ENCODE results near the gene ARMC3. TPM values are rescaled to one million over a fixed set of nuclear protein-coding genes. Genes with fewer than 3 reads are reported as not detected.
A peak's percentile ranks its signal among the peaks of the same experiment; 100 is the strongest.

Gene ARMC3
- total and polyA plus RNA-seq, 2 experiments from 2014 or later = 0.24 TPM; not detected in 1

DNA sequence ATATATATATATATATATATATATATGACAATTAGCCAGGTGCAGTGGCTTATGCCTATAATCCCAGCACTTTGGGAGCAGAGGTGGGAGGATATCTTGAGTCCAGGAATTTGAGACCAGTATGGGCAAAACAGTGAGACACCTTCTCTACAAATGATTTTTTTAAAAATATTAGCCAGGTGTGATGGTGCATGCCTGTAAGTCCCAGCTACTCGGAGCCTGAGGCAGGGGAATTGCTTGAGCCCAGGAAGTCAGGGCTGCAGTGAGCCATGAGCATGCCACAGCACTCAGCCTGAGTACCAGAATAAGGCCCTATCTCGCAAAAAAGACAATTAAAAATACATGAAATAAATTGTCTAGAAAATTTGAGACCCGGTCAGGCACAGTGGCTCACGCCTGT, 120.3 kb downstream of the ARMC3 start (continued):
- TF ChIP-seq, protein P1, sequence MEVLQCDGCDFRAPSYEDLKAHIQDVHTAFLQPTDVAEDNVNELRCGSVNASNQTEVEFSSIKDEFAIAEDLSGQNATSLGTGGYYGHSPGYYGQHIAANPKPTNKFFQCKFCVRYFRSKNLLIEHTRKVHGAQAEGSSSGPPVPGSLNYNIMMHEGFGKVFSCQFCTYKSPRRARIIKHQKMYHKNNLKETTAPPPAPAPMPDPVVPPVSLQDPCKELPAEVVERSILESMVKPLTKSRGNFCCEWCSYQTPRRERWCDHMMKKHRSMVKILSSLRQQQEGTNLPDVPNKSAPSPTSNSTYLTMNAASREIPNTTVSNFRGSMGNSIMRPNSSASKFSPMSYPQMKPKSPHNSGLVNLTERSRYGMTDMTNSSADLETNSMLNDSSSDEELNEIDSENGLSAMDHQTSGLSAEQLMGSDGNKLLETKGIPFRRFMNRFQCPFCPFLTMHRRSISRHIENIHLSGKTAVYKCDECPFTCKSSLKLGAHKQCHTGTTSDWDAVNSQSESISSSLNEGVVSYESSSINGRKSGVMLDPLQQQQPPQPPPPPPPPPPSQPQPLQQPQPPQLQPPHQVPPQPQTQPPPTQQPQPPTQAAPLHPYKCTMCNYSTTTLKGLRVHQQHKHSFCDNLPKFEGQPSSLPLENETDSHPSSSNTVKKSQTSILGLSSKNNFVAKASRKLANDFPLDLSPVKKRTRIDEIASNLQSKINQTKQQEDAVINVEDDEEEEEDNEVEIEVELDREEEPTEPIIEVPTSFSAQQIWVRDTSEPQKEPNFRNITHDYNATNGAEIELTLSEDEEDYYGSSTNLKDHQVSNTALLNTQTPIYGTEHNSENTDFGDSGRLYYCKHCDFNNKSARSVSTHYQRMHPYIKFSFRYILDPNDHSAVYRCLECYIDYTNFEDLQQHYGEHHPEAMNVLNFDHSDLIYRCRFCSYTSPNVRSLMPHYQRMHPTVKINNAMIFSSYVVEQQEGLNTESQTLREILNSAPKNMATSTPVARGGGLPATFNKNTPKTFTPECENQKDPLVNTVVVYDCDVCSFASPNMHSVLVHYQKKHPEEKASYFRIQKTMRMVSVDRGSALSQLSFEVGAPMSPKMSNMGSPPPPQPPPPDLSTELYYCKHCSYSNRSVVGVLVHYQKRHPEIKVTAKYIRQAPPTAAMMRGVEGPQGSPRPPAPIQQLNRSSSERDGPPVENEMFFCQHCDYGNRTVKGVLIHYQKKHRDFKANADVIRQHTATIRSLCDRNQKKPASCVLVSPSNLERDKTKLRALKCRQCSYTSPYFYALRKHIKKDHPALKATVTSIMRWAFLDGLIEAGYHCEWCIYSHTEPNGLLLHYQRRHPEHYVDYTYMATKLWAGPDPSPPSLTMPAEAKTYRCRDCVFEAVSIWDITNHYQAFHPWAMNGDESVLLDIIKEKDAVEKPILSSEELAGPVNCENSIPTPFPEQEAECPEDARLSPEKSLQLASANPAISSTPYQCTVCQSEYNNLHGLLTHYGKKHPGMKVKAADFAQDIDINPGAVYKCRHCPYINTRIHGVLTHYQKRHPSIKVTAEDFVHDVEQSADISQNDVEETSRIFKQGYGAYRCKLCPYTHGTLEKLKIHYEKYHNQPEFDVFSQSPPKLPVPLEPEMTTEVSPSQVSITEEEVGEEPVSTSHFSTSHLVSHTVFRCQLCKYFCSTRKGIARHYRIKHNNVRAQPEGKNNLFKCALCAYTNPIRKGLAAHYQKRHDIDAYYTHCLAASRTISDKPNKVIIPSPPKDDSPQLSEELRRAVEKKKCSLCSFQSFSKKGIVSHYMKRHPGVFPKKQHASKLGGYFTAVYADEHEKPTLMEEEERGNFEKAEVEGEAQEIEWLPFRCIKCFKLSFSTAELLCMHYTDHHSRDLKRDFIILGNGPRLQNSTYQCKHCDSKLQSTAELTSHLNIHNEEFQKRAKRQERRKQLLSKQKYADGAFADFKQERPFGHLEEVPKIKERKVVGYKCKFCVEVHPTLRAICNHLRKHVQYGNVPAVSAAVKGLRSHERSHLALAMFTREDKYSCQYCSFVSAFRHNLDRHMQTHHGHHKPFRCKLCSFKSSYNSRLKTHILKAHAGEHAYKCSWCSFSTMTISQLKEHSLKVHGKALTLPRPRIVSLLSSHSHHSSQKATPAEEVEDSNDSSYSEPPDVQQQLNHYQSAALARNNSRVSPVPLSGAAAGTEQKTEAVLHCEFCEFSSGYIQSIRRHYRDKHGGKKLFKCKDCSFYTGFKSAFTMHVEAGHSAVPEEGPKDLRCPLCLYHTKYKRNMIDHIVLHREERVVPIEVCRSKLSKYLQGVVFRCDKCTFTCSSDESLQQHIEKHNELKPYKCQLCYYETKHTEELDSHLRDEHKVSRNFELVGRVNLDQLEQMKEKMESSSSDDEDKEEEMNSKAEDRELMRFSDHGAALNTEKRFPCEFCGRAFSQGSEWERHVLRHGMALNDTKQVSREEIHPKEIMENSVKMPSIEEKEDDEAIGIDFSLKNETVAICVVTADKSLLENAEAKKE (CRISPR knock-in tag; IDR thresholded peaks at IDR 0.05) = no peak
- no peak for TF ChIP-seq EZH2 (IDR thresholded peaks at IDR 0.05; ENCODE audit: low read depth, unreplicated experiment)
- TF ChIP-seq, protein P2, sequence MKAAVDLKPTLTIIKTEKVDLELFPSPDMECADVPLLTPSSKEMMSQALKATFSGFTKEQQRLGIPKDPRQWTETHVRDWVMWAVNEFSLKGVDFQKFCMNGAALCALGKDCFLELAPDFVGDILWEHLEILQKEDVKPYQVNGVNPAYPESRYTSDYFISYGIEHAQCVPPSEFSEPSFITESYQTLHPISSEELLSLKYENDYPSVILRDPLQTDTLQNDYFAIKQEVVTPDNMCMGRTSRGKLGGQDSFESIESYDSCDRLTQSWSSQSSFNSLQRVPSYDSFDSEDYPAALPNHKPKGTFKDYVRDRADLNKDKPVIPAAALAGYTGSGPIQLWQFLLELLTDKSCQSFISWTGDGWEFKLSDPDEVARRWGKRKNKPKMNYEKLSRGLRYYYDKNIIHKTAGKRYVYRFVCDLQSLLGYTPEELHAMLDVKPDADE (IDR thresholded peaks at IDR 0.05) = no peak

DNA sequence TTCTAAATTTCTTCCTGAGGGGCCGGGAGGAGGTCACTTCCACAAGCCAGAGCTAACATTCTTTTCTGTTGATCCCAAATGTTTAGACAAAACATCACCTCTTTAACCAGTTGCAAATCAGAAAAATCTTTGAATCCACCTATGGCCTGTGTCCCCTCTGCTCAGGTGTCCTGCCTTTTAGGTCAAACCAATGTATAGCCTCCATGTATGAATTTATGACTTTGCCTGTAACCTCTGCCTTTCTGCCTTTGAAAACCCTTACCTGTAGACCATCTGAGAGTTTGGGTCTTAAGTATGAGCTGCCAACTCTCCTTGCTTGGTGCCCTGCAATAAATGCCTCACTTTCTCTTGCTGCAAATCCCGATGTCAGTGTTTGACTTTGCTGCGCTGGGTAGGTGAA, 123.4 kb downstream of the ARMC3 start:
- Histone ChIP-seq H3F3A (replicated peaks; ENCODE audit: low read depth) (no peaks in the 10 kb centered on the region), H3K36me3 (ENCODE audit: insufficient read depth) (no peaks in the 10 kb centered on the region), H3K79me2 (replicated peaks; ENCODE audit: insufficient read depth) (no peaks in the 10 kb centered on the region), H3K27me3 (ENCODE audit: insufficient read depth) (no peaks in the 10 kb centered on the region), H3K9me2 (ENCODE audit: insufficient read depth) (peaks cover 24% of the 10 kb centered on the region), H2AFZ (peak overlapping the region; percentile 64), H4K20me1 (replicated peaks; ENCODE audit: insufficient read depth) (no peaks in the 10 kb centered on the region), H3K27ac (ENCODE audit: low read depth) (no peak overlapping the region), H3K4me3 (no peak overlapping the region), H3K4me1 (ENCODE audit: insufficient read depth) (peaks cover 38% of the 10 kb centered on the region), H3K4me2 (no peak overlapping the region)
- no peak overlapping the region for H3K4me3 Mint-ChIP-seq
- no peak for DNase-seq (ENCODE audit: low spot score)
- peaks cover 3% of the 10 kb centered on the region for H3K27me3 Mint-ChIP-seq (ENCODE audit: insufficient read depth, low read depth, poor library complexity)
- no peaks in the 10 kb centered on the region for H3K9me3 Mint-ChIP-seq
- H3K27ac Mint-ChIP-seq = no peak overlapping the region; the same call in 1 of the 2 replicates
- H3K36me3 Mint-ChIP-seq (ENCODE audit: low read depth) = no peaks in the 10 kb centered on the region
- H3K4me1 Mint-ChIP-seq = peaks cover 41% of the 10 kb centered on the region
- TF ChIP-seq JUNB (IDR thresholded peaks at IDR 0.05; ENCODE audit: unreplicated experiment) = no peak
- TF ChIP-seq ZNF331 (CRISPR knock-in tag; IDR thresholded peaks at IDR 0.05; ENCODE audit: low read depth) = no peak
- TF ChIP-seq, protein P3, sequence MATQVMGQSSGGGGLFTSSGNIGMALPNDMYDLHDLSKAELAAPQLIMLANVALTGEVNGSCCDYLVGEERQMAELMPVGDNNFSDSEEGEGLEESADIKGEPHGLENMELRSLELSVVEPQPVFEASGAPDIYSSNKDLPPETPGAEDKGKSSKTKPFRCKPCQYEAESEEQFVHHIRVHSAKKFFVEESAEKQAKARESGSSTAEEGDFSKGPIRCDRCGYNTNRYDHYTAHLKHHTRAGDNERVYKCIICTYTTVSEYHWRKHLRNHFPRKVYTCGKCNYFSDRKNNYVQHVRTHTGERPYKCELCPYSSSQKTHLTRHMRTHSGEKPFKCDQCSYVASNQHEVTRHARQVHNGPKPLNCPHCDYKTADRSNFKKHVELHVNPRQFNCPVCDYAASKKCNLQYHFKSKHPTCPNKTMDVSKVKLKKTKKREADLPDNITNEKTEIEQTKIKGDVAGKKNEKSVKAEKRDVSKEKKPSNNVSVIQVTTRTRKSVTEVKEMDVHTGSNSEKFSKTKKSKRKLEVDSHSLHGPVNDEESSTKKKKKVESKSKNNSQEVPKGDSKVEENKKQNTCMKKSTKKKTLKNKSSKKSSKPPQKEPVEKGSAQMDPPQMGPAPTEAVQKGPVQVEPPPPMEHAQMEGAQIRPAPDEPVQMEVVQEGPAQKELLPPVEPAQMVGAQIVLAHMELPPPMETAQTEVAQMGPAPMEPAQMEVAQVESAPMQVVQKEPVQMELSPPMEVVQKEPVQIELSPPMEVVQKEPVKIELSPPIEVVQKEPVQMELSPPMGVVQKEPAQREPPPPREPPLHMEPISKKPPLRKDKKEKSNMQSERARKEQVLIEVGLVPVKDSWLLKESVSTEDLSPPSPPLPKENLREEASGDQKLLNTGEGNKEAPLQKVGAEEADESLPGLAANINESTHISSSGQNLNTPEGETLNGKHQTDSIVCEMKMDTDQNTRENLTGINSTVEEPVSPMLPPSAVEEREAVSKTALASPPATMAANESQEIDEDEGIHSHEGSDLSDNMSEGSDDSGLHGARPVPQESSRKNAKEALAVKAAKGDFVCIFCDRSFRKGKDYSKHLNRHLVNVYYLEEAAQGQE (IDR thresholded peaks at IDR 0.05; ENCODE audit: unreplicated experiment) = no peak
- no peak for TF ChIP-seq NANOG (IDR thresholded peaks at IDR 0.05; ENCODE audit: borderline replicate concordance)
- TF ChIP-seq ZNF114 (CRISPR knock-in tag; IDR thresholded peaks at IDR 0.05) = no peak
- ATAC-seq = no peak

Data from GM23338 (cell line).